ENCODE results near the gene COL4A3. TPM values are rescaled to one million over a fixed set of nuclear protein-coding genes. Genes with fewer than 3 reads are reported as not detected.

The COL4A3 gene
- total RNA-seq, 1 donor from 2014 or later: 0.32 TPM

DNA sequence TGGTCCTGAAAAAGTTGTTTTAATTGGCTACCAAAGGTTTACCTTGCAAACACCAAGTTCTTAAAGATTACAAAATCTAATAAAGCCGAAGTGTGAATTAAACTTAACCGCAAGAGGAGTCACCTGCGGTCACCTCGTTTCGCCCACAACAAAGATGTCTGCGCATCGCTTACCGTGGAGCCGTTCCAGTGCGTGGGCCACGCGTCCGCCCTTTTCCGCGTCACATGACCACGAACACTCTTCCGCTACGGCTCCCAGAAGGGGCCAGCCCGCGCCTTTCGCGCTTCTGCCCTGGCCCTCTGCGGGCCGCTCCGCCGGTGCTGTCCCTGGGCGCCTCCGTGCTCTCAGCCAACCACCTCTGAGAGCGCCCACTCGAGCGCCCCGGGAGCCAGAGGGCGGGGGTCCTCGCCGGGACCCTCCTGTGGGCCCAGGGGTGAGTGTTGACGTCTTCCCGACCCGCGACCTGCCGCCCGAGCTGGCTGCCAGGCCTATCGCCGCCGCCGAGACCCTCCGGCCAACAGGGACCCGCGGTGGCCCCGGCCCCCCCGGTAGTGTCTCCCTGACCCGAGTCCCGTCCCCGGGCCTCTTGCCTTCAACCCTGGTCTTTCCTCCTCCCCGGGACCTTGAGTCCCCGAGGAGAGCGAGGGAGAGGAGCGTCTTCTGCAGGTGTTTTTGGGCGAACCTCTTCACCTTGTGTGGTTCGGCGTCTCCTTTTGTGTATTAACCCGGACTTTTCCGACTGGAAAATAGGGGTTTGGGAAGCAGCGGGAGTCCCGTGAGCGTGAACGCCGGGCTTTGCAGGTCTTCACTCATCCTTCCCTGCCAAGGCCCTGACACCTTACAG is 160.8 kb downstream of the COL4A3 start, which contains the start of gene MFF:
TSS of gene MFF (plus strand) at position 257 of the 844 bp plus-strand sequence. CDS start 5,415 bp downstream, outside the sequence.
- H3K36me3 Mint-ChIP-seq (ENCODE audit: unreplicated experiment): no peaks in the 10 kb centered on the region
- peaks cover 11% of the 10 kb centered on the region for H3K9me3 Mint-ChIP-seq (ENCODE audit: unreplicated experiment)
- TF ChIP-seq, protein P1, sequence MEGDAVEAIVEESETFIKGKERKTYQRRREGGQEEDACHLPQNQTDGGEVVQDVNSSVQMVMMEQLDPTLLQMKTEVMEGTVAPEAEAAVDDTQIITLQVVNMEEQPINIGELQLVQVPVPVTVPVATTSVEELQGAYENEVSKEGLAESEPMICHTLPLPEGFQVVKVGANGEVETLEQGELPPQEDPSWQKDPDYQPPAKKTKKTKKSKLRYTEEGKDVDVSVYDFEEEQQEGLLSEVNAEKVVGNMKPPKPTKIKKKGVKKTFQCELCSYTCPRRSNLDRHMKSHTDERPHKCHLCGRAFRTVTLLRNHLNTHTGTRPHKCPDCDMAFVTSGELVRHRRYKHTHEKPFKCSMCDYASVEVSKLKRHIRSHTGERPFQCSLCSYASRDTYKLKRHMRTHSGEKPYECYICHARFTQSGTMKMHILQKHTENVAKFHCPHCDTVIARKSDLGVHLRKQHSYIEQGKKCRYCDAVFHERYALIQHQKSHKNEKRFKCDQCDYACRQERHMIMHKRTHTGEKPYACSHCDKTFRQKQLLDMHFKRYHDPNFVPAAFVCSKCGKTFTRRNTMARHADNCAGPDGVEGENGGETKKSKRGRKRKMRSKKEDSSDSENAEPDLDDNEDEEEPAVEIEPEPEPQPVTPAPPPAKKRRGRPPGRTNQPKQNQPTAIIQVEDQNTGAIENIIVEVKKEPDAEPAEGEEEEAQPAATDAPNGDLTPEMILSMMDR (IDR thresholded peaks at IDR 0.05): peak; percentile 26
- H3K4me3 Mint-ChIP-seq (ENCODE audit: unreplicated experiment): peak within 1 kb of the TSS; percentile 90
- DNase-seq (ENCODE audit: extremely low spot score, unreplicated experiment): peak; percentile 95
- no peaks in the 10 kb centered on the region for H3K27me3 Mint-ChIP-seq (ENCODE audit: unreplicated experiment)
- H3K27ac Mint-ChIP-seq (ENCODE audit: unreplicated experiment): peak within 1 kb of the TSS; percentile 94
- peaks cover 25% of the 10 kb centered on the region for H3K4me1 Mint-ChIP-seq (ENCODE audit: unreplicated experiment)

DNA sequence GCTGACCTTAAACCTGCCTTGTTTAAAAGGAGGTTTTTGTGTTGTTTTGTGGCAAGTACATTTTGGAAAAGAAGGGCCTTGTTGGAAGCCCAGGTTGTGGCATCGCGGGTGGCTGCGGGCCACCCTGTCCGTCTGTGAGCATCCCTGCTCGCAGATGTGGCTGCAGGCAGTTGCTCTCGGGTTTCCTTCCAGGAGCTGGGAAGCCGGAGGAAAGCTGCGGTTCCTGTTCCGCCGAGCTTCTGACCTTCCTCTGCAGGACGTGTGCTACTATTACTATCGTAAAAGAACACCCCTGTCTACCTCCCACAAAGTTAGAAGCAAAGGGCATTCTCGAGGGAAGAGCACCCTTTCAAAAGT is 161.4 kb downstream of the COL4A3 start:
- H3K9me3 Mint-ChIP-seq (ENCODE audit: unreplicated experiment): peaks cover 11% of the 10 kb centered on the region
- peak overlapping the region; percentile 92 for H3K27ac Mint-ChIP-seq (ENCODE audit: unreplicated experiment)
- TF ChIP-seq, protein P1 (IDR thresholded peaks at IDR 0.05): no peak
- no peaks in the 10 kb centered on the region for H3K27me3 Mint-ChIP-seq (ENCODE audit: unreplicated experiment)
- peaks cover 25% of the 10 kb centered on the region for H3K4me1 Mint-ChIP-seq (ENCODE audit: unreplicated experiment)
- DNase-seq (ENCODE audit: extremely low spot score, unreplicated experiment): no peak
- H3K4me3 Mint-ChIP-seq (ENCODE audit: unreplicated experiment): peak overlapping the region; percentile 90
- peaks cover 5% of the 10 kb centered on the region for H3K36me3 Mint-ChIP-seq (ENCODE audit: unreplicated experiment)

DNA sequence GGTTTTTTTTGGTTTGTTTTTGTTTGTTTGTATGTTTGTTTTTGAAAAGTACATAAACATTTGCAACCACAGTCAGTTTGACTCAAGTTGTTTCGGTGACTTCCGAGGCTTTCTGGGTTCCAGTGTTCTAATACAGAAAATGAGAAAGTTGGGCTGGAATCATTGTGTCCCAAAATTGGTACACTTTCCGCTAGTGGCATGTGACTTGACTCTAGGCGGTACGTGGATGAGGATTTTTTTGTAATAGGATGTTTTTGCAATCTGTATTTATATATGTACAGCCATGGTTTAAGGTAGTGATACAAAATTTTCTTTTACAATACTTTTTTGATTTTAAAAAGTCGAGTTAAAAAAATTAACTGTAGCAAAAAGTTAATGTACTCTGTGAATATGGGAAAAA is 162.4 kb downstream of the COL4A3 start:
- H3K4me3 Mint-ChIP-seq (ENCODE audit: unreplicated experiment): peak overlapping the region; percentile 90
- H3K36me3 Mint-ChIP-seq (ENCODE audit: unreplicated experiment): peaks cover 13% of the 10 kb centered on the region
- peaks cover 9% of the 10 kb centered on the region for H3K9me3 Mint-ChIP-seq (ENCODE audit: unreplicated experiment)
- no peaks in the 10 kb centered on the region for H3K27me3 Mint-ChIP-seq (ENCODE audit: unreplicated experiment)
- H3K27ac Mint-ChIP-seq (ENCODE audit: unreplicated experiment): no peak overlapping the region
- peaks cover 25% of the 10 kb centered on the region for H3K4me1 Mint-ChIP-seq (ENCODE audit: unreplicated experiment)
- TF ChIP-seq, protein P1 (IDR thresholded peaks at IDR 0.05): no peak
- no peak for DNase-seq (ENCODE audit: extremely low spot score, unreplicated experiment)

DNA sequence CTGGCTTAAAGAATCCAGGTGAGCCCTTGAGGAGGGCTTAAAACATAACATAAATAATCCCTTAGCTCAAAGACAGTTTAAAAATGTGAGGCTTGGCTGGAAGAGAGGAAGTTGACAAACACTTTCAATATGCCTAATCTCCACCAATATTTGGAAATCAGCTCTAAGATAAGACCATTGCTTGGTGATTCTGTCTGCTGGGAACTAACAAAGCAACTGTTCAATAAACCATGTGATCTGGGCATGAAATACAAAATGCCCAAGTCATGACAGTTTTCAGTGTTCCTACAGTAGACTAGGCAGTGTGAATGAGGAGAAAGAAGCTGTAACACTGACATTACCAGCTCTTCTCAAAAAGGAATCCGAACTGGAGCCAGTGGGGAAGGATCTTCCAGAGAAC is 171.3 kb downstream of the COL4A3 start:
- H3K36me3 Mint-ChIP-seq (ENCODE audit: unreplicated experiment): peaks cover 63% of the 10 kb centered on the region
- no peaks in the 10 kb centered on the region for H3K27me3 Mint-ChIP-seq (ENCODE audit: unreplicated experiment)
- no peaks in the 10 kb centered on the region for H3K9me3 Mint-ChIP-seq (ENCODE audit: unreplicated experiment)
- no peaks in the 10 kb centered on the region for H3K4me1 Mint-ChIP-seq (ENCODE audit: unreplicated experiment)
- TF ChIP-seq, protein P1 (IDR thresholded peaks at IDR 0.05): no peak
- DNase-seq (ENCODE audit: extremely low spot score, unreplicated experiment): no peak
- no peak overlapping the region for H3K4me3 Mint-ChIP-seq (ENCODE audit: unreplicated experiment)
- no peak overlapping the region for H3K27ac Mint-ChIP-seq (ENCODE audit: unreplicated experiment)

DNA sequence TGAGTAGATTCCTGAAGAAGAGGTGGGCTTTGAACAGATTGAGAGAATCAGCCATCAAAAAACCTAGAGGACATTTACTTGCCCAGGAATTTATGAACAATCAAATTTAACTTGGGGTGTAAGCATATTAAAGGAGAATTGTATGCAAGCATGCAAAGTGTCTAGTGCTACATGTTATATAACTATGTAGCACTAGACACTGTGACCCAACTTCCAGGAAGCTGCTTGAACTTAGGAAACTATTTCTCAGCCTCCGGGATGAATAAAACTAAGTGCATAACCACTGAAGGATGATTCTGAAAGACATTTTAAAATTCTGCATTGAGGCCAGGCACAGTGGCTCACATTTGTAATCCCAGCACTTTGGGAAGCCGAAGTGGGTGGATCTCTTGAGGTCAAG is 173.0 kb downstream of the COL4A3 start:
- Mint-ChIP-seq H3K4me1 (ENCODE audit: unreplicated experiment) (no peaks in the 10 kb centered on the region), H3K9me3 (ENCODE audit: unreplicated experiment) (no peaks in the 10 kb centered on the region), H3K4me3 (ENCODE audit: unreplicated experiment) (no peak overlapping the region), H3K36me3 (ENCODE audit: unreplicated experiment) (peaks cover 55% of the 10 kb centered on the region), H3K27ac (ENCODE audit: unreplicated experiment) (no peak overlapping the region), H3K27me3 (ENCODE audit: unreplicated experiment) (no peaks in the 10 kb centered on the region)
- no peak for DNase-seq (ENCODE audit: extremely low spot score, unreplicated experiment)
- TF ChIP-seq, protein P1 (IDR thresholded peaks at IDR 0.05): no peak

Measured in osteocyte (in vitro differentiated cells).